ENCODE data around the gene HINFP.
A peak's percentile ranks its signal among the peaks of the same experiment; 100 is the strongest.
"Not testable (repeated sequence)": the region's sequence is repeated elsewhere in the genome, so short reads cannot be mapped to it uniquely, and the experiment has no call there.

HINFP gene

DNA sequence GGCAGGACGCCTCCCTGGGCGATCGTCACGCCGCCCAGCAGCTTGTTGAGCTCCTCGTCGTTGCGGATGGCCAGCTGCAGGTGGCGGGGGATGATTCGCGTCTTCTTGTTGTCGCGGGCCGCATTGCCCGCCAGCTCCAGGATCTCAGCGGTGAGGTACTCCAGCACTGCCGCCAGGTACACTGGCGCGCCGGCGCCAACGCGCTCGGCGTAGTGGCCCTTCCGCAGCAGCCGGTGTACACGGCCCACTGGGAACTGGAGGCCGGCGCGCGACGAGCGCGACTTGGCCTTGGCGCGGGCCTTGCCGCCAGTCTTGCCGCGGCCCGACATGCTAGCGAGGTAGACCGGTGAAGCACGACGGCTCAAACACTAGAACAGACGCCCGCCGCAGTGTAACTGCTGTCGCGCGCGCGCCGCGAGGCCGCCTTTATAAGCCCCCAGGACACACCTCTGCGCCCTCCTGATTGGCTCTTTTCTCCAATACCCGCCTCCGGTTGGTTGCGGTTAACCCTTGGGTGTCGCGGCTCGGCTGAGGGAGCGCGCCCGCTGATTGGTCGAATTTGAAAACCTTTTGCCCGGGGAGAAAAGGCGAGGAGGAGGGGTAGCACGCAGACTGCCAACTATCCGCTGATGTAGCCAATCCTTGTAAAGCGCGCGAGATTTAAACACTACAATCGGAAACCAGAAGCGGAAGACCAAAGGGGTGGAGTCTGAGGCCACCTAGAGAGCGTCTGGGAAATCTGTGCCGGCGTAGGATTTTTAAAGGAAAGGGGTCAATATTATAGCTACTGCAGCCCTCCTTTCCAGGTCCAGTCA is 26.1 kb upstream of the HINFP start:
- peak overlapping the region; percentile 77 for H3K27ac ChIP-seq
- peak; percentile 98 for DNase-seq (ENCODE audit: low read depth, low spot score)

DNA sequence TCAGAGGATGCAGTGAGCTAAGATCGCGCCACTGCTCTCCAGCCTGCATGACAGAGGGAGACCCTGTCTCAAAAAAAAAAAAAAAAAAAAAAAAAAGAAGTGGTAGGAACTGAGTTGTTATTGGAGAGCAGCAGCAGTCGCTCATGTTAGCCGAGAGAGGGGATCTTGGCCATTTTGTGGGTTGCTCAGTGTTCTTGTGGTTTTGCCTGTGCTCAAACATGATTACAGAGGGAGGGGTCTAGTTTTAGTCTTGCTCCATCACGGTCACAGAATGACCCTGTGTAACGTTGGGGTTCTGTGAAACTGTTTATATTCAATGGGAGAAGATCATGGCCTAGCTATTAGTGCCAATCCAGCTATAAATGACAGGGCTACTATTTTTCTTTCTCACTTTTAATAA is 21.7 kb upstream of the HINFP start:
- no peak overlapping the region for H3K27ac ChIP-seq
- DNase-seq (ENCODE audit: low read depth, low spot score): no peak

DNA sequence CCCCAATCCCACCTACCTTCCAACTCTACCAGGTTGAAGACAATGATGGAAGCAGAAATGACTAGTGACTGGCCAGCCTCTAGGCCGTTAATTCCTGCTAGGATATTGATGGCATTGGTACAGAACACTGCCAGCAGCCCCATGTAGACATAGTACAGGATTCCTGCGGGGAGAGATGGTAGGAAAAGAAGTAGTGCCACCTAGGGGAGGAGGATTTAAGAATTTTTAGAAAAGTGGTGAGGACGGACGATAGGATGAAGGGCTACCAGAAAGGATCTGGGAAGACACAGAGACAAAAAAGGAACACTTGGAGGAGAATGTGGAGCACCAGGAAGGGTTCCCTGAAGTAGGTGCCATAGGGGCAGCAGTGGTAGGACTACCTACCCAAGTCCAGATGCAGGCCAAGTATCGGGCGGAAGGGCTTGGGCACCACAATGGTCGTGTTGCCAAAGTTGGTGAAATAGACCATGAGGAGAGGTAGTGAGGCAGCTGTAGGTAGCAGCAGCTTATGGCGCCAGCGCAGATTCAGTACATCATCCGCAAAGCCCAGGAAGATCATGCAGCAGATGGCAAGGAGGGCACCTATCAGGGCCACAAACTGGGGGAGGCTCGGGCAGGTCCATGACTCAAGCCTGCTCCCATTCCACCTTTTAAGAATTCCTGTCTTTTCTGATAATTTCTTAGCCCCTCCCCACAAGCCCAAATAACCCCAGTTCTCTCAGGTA is 21.0 kb upstream of the HINFP start:
- DNase-seq (ENCODE audit: low read depth, low spot score): no peak
- H3K27ac ChIP-seq: peak overlapping the region; percentile 95

DNA sequence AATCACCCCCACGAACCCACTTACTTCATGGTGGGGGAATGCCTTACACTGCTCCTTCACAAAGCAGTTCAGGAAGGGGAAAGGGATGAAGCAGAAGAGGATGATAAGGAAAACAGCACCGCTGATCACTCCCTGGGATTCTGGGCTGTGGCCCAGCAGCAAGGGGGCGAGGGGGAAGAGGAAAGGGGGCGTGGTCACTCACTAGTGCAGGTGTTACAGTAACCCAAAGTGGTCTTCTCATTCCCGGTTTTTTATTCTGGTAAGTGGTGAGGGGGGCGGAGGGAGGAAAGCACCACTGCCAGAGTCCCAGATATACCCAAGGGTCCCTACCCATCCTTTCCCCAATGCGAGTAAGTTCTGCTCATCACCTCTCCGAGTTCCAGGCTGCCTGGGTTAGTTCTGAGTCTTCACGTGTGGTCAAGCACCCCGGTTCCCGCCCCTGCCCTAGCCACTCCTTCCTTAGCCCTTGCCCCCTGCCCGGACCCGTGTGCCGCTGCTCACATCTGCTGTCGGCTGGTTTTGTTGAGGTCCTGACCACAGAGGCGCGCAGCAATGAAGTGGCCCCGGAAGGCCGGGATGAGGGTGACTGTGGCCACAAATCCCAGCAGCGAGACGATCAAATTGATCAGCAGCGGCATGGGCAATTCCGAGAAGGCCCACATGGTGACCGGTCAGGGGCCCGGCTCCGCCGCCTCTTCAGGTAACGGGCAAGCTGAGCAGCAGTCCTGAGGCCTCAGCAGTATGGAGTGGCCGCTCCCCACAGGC is 20.2 kb upstream of the HINFP start:
- no peak for DNase-seq (ENCODE audit: low read depth, low spot score)

DNA sequence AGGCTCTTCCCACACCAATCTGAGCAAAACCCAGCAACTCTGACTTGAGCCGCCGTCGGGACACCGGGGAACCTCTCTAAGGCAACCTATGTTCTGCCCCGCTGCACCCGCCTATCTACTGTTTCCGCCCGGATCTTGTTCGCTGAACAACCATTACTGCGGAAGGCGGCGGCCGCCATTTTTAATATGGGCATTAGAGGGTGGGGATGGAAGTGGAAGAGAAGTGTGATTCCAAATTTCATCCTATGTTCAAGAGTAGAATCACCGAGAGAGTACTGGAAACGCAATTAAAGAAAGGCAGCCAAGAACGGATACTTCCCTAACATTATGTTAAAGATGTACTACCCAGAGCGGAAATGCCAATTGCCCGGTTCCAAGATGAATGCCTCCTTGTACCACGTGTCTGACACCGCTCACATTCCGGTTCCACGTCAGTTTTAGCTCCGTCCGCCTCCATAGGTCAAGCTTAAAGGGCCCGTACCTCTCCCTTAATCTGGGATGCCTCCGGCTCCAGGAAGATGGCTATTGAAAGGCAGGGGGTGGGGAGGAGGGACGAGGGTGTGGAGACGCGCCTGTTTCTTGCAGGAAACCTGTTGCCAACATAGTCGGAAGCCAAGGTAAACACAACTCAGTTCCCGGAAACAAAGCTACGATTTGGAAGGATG is 19.5 kb upstream of the HINFP start, which contains the start of gene DPAGT1:
Gene DPAGT1, minus strand, starts transcription at position 95 of the 665 bp plus-strand sequence. CDS start 198 bp downstream, outside the sequence.
- H3K27ac ChIP-seq: peak within 1 kb of the TSS; percentile 95
- DNase-seq (ENCODE audit: low read depth, low spot score): peak; percentile 93

More for the DNA sequence above, 20.2 kb upstream of the HINFP start:
- peak overlapping the region; percentile 95 for H3K27ac ChIP-seq

DNA sequence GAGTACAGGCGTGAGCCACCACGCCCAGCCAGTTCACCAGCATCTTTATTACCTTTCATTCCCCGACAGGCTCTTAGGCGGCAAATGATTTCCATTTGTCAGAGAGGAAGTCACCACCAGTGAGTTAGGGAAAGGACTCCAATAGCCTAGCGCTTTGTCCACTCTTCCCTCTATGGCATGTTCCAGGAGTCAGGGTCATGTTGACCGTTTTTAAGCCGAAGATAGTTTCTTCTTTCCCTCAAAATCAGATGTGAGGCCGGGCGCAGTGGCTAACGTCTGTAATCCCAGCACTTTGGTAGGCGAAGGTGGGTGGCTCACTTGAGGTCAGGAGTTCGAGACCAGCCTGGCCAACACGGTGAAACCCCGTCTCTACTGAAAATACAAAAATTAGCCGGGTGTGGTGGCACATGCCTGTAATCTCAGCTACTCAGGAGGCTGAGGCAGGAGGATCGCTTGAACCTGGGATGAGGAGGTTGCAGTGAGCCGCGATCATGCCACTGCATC is 18.2 kb upstream of the HINFP start:
- DNase-seq (ENCODE audit: low read depth, low spot score): not testable (repeated sequence)
- peak overlapping the region; percentile 95 for H3K27ac ChIP-seq

DNA sequence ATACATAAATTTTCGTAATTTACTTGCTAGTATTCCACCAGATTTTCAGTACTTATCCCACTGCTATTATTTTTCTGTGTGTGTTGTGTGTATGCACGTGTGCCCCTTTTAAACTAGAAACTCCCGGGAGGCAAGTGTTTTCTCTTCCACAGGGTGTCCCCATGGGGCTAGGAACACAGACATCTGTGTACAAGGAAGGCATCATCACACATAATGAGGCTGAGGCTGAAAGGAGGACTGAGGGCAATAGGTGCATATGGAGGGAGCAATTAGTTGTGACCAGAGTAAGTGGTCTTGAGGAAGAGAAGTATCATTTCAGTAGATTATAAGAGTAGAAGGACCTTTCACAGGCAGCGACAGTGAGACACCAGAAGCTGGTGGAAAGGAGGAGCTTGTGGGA is 17.6 kb upstream of the HINFP start:
- no peak overlapping the region for H3K27ac ChIP-seq
- DNase-seq (ENCODE audit: low read depth, low spot score): no peak

DNA sequence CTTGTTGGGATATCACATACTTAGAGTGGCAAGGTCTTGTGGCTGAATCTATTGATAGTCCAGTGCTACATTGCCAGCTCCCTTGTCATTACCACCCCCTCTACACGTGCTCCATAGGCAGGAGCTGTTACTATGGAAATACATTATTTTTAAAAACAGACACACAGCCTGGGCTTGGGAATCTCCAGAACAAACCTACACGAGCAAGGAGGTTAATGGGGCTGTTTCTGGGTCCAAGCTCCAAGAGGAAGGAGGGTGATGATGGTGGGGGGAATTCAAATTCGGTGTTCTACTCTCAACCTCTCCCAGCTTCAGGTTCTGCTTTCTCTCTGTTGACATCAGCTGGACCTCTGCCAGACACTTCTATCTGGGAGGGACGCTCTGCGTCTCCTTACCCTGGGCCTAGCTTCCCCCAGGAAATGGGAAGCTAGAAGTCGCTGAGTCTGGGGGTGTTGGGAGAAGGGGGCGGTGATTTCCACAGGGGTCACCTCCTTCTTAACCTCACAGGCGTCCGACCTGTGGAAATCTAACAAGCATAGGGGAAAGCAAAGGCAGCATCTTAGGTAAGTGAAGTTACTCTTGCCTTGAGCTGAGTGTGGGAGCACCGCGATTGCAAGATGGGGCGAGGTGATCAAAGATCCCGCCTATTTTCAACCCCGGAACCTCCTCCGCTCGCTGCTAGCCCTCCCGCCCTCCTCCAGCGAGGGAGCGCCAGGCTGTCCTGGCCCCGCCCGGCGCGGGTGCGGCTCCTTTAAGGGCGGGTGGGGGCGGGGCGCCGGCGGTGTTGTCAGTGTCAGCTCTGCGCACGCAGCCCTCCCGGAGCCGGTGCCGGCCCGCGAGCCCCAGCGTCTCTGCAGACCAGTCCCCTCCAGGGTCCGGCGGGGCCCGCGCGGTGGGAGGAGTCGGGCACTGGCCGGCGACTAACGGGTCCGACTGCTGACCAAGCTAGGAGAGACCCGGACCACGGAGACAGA is 14.5 kb upstream of the HINFP start, which contains the start of gene C2CD2L:
Gene C2CD2L, plus strand, starts transcription at position 781 of the 974 bp plus-strand sequence. CDS start 398 bp downstream, outside the sequence.
- peak; percentile 53 for DNase-seq (ENCODE audit: low read depth, low spot score)
- peak within 1 kb of the TSS; percentile 34 for H3K27ac ChIP-seq

DNA sequence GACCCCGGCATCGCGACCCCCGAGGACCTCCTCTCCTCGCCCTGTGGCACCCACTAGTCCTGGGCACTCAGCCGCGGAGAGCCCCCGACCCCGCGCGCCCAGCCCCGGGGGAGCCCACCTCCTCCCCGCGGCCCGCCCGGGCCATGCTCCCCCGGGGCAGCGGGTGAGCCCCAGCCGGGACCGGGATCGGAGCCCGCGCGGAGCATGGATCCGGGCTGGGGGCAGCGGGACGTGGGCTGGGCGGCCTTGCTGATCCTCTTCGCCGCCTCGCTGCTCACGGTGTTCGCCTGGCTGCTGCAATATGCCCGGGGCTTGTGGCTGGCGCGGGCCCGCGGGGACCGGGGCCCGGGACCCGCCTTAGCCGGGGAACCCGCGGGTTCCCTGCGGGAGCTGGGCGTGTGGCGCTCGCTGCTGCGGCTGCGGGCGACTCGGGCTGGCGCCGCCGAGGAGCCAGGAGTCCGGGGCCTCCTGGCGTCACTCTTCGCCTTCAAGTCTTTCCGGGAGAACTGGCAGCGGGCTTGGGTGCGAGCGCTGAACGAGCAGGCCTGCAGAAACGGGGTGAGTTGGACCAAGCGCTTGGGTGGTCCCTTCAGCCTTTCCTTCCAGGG is 13.7 kb upstream of the HINFP start:
- no peak for DNase-seq (ENCODE audit: low read depth, low spot score)
- H3K27ac ChIP-seq: peak overlapping the region; percentile 34

DNA sequence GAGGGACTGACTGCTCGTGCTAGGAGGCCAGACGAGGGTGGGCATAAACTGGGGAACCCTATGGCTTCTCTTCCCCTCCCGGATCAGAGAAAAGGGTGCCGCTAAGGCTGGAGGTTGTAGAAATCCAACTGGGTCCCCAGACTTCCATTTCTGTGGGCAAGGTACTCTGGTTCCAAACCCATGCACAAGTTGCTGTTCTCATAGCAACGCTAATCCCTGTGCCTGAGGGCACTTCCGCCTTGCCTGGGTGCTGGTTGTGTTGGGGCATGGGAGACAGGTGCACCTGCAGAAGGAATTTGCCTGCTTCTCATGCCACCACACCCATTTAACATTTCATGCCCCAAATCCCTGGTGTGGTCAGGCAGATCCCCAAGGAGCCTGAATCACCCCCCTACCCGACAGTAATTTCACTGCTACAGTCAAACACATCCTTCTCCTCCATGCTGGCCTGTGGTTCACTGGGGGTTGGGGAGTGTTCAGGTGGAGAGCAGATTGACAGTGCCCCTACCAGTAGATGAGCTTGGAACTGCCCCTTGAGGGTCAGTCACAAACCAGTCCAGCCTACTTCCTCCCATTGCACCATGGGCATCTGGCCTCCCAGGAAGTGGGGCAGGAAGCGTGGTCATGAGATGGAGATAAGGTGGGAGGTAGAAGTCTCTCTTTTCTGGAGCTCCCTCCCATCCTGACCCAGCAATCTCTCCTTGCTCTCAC is 13.1 kb upstream of the HINFP start:
- no peak for DNase-seq (ENCODE audit: low read depth, low spot score)
- peak overlapping the region; percentile 34 for H3K27ac ChIP-seq

DNA sequence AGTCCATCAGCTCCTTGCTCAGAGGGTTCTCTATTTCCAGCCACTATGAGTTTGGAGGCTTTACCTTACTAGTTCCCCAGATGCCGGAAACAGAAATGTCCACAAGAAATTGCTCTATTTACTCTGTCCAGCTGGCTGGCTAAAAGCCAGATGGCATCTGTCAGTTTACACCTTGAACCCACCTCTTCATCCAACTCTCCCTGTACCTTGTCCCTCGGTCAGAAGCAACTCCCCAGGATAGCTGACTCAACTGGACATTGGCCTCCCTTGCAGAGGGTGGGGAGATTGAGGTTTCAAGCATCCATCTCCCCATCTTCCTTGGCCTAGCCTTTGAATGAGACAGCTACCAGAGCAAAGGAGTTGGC is 12.5 kb upstream of the HINFP start:
- DNase-seq (ENCODE audit: low read depth, low spot score): no peak
- no peak overlapping the region for H3K27ac ChIP-seq

DNA sequence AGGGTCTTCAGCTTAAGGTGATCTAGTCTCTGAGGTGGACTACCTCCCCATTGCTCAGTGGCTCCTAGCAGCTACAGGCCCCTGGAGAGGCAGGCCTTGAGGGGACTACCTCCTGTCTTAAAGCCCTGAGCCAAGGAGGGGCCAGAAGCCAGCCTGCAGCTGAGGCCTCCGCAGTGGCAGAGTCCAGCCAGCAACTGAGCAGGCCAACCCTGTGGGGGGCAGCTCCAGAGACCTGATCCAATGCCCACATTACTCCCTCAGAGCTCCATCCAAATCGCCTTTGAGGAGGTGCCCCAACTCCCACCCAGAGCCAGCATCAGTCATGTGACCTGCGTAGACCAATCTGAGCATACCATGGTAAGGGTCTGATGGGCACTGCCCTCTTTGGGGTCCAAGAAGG is 11.5 kb upstream of the HINFP start:
- DNase-seq (ENCODE audit: low read depth, low spot score): no peak
- H3K27ac ChIP-seq: no peak overlapping the region

DNA sequence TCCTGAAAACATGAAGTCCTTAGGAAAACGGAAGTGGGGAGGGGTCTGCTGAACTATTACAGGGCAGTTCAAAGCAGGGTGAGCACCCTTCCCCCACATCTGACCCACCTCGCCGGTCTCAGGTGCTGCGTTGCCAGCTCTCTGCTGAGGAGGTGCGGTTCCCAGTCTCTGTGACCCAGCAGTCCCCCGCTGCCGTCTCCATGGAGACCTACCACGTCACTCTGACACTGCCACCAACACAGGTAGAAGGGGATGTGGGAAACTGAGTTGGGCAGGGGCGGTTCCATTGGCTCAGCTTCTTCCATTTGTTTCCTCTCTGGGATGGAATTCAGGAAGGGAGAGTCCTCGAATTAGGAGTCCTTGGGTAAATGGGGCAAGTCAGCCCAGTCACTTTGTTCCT is 10.9 kb upstream of the HINFP start:
- no peak overlapping the region for H3K27ac ChIP-seq
- no peak for DNase-seq (ENCODE audit: low read depth, low spot score)

DNA sequence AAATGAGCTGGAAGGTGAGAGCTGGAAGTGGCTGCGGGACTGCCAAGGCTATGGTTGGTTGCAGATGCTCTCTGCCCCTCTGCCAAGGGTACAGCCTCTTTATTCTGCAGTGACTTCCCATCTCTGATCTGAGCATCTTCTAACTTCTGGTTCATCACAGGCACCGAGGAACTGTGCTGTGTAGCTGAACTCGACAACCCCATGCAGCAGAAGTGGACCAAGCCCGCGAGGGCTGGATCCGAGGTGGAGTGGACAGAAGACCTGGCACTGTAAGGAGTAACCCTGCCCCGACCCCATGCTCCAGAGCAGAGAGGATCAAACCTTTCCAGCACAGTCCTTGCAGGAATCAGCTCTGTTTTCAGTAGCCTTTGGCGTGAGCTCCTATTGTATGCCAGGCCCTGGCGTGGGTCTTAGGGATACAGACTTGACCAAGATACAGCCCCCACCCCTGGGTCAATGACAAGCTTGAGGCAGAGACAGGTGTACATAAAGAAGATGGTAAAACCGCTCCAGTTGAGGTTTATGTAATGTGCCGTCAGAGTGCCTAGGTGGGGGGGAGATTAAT is 9.9 kb upstream of the HINFP start:
- DNase-seq (ENCODE audit: low read depth, low spot score): no peak
- H3K27ac ChIP-seq: no peak overlapping the region

DNA sequence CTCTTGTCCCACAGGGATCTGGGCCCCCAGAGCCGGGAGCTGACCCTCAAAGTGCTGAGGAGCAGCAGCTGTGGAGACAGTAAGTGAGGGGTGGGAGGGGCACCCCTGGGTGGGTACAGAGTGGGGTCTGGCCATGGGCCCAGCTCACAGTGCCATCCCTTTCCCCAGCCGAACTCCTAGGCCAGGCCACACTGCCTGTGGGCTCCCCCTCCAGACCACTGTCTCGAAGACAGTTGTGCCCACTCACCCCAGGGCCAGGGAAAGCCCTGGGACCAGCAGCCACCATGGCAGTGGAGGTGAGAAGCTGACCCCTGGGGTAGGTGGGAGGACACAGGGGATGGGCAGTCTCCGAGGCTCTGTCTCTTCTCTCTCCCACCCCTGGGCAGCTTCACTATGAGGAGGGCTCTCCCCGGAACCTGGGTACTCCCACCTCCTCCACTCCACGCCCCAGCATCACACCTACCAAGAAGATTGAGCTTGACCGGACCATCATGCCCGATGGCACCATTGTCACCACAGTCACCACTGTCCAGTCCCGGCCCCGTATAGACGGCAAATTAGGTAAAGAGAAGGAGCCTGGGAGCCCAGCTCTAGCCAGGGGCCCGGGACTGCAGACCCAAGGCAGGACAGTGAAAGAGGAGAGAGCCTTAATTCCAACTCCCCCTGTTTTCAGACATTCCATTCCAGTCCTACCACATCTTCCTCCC is 8.9 kb upstream of the HINFP start:
- H3K27ac ChIP-seq: no peak overlapping the region
- no peak for DNase-seq (ENCODE audit: low read depth, low spot score)

DNA sequence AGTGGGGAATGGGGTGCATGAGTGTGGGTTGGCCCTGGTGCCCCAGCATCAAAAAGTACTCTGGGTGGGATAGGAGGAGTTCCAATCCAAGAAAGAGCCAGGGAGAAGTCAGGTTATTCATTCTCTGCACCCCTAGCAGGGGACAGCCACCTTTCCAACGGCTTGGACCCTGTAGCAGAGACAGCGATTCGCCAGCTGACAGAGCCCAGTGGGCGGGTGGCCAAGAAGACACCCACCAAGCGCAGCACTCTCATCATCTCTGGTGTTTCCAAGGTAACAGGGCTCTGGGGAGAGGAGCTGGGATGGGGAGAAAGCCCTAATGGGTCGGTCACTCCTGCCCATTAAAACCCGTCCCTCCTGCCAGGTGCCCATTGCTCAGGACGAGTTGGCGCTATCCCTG is 7.7 kb upstream of the HINFP start:
- H3K27ac ChIP-seq: no peak overlapping the region

DNA sequence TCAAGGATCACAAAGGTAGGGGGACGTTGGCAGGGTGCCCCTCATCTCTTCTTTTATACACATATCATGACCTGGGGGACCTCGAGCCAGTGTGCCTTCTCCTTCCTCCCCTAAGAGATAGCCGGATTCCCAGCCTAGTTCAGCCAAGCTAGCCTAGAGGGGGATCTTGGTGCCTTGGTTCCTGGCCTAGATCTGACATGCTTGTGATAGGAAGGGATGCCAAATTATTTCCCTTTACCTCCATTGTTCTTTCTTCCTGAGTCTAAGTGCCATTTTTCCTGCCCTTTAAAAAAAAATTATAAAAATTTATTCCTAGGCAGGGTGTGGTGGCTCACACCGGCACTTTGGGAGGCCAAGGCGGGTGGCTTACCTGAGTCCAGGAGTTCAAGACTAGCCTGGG is 7.0 kb upstream of the HINFP start:
- H3K27ac ChIP-seq: no peak overlapping the region
- no peak for DNase-seq (ENCODE audit: low read depth, low spot score)

More for the DNA sequence above, 7.7 kb upstream of the HINFP start:
- no peak for DNase-seq (ENCODE audit: low read depth, low spot score)
